Stimulated activated CD4-positive, alpha-beta T cell treated with anti-CD3 and anti-CD28 coated beads, TNF-alpha, amount 100 ng/mL, for 24 hours (primary cell): ENCODE results near the gene ZBTB49.

Source experiments
- DNase-seq, 3 experiments: peaks; one replicate each; pipeline ENCODE4 v3.0.0-alpha.2; 2020; ENCODE audit warnings: low read depth in 3 of 3

ZBTB49 gene

GRCh38 chr4:4358093-4358854, 68.2 kb downstream of the ZBTB49 start:
- no peak for DNase-seq

GRCh38 chr4:4361883-4362282, 71.8 kb downstream of the ZBTB49 start:
- no peak for DNase-seq

- no peak for DNase-seq
These were observed 73.1 kb downstream of the ZBTB49 start for GRCh38 chr4:4362991-4363697.

- DNase-seq: no peak
These were observed 74.0 kb downstream of the ZBTB49 start for GRCh38 chr4:4364061-4364460.

GRCh38 chr4:4364486-4365208, 74.6 kb downstream of the ZBTB49 start:
- no peak for DNase-seq

- no peak for DNase-seq
These were observed 78.9 kb downstream of the ZBTB49 start for GRCh38 chr4:4368809-4369580.
